ENCODE measurements around the gene SEMG1. TPM values are rescaled to one million over a fixed set of nuclear protein-coding genes. Genes with fewer than 3 reads are reported as not detected.

SEMG1 gene
- total RNA-seq: not detected in 2 replicates

GRCh38 chr20:45206725-45207124 lies at the start of gene SEMG1:
SEMG1 (plus strand) TSS chr20:45207033; CDS start chr20:45207054, 21 bp downstream.

GRCh38 chr20:45174434-45175364 lies 32.1 kb upstream of the SEMG1 start, which contains the start of gene PI3:
PI3 (plus strand) TSS chr20:45174902; CDS start chr20:45174923, 21 bp downstream.

GRCh38 chr20:45221076-45221475 lies 14.2 kb downstream of the SEMG1 start, which contains the start of gene SEMG2:
SEMG2 (plus strand) TSS chr20:45221373; CDS start chr20:45221390, 17 bp downstream.

DNA sequence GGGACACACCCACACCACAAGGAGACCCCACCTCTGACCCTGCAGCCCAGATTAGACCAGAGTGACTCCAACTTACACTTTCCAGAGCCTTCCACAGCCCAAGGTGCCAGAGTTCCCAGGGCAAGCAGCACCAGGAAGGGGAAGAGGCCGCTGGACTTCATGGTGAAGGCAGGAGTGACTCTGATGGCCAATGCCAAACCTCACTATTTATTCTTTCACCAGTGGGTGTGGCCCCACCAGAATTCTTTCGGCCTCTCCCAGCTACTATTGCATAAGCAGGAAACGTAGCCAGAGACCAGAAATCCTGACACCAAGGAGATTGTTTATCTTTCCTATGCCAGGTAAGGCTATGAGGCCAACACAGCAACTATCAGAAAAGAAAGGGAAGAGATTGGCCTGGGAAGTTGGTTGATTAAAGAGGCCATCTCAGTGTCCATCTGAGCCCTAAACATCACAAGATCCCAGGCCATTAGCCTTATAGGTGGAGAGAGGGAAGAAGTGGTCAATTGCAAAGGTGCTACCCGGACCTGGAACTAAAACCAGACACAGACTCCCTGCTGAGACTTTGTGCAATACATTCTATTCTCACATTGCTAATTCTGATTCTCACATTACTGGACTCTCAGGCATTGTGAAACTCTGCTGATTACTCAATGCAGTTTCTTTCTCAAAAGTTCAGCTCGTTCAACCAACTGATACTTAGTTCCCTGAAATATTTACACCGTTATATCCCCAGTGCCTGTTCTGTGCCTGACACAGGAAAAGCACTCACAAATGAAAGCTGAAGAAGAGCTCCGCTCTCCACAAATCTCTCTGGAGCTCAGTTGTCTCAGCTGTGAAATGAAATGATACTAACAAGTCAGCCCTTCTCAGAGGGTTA lies 47.8 kb downstream of the SEMG1 start, which contains the start of gene SLPI:
Gene SLPI (minus strand): TSS at position 182 of the 880 bp plus-strand sequence. CDS start 21 bp downstream, at position 161.

Other genes with a start within 250 kb of the SEMG1 start
- gene TOMM34, start 246.6 kb upstream of the SEMG1 start, total RNA-seq: 26.7 and 54.7 TPM in 2 replicates
- gene STK4, start 240.5 kb upstream of the SEMG1 start, total RNA-seq: 13.7 and 16.4 TPM in 2 replicates
- 0.26 TPM in 1 of 2 replicates, not detected in the other for gene KCNS1, start 105.9 kb upstream of the SEMG1 start, total RNA-seq
- gene WFDC5, start 91.9 kb upstream of the SEMG1 start, total RNA-seq: not detected in 2 replicates
- gene WFDC12, start 82.6 kb upstream of the SEMG1 start, total RNA-seq: not detected in 2 replicates
- gene PI3, start 32.1 kb upstream of the SEMG1 start, total RNA-seq: not detected in 2 replicates
- not detected in 2 replicates for gene SEMG2, start 14.3 kb downstream of the SEMG1 start, total RNA-seq
- 4.9 TPM in 1 of 2 replicates, not detected in the other for gene SLPI, start 47.5 kb downstream of the SEMG1 start, total RNA-seq
- not detected in 2 replicates for gene RBPJL, start 99.8 kb downstream of the SEMG1 start, total RNA-seq
- gene MATN4, start 101.3 kb downstream of the SEMG1 start, total RNA-seq: 0.80 TPM in 1 of 2 replicates, not detected in the other
- gene SDC4, start 141.4 kb downstream of the SEMG1 start, total RNA-seq: 54.1 and 176 TPM in 2 replicates
- 19.5 and 28.3 TPM in 2 replicates for gene SYS1, start 156.1 kb downstream of the SEMG1 start, total RNA-seq
- gene TP53TG5, start 171.3 kb downstream of the SEMG1 start, total RNA-seq: not detected in 2 replicates
- gene DBNDD2, start 201.3 kb downstream of the SEMG1 start, total RNA-seq: 2.6 and 5.6 TPM in 2 replicates
- gene PIGT, start 209.1 kb downstream of the SEMG1 start, total RNA-seq: 107 and 126 TPM in 2 replicates